NCI-H2227 treated with DMSO at 0.1 percent for 48 hours (cell line): Measurements from ENCODE around the gene TMTC4.
"Not testable (repeated sequence)": the region's sequence is repeated elsewhere in the genome, so short reads cannot be mapped to it uniquely, and the experiment has no call there.

ENCODE experiments used
- DNase-seq: peaks from one replicate; lab custom pipeline; 2025; lab: John Stamatoyannopoulos, UW

The TMTC4 gene

DNA sequence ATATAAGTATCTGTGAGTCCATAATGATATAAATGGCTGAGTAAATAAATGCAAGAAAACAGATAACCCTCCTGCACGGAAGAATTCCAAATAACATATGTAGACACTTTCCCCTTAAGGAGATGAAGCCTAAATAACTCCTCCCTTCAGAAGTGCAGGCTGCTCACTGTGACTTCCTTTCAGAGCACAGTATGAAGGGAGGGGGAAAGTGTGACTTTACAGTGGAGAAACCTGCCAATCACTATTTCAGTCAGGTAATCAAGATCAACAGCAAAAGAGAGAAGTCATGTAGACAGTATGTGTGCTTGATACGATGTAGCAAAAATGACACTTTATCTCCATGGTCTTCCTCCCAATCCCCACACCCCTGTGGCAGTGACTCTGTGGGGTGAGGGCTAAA, 93.1 kb downstream of the TMTC4 start:
- no peak for DNase-seq

GRCh38 chr13:100581030-100581429, 93.6 kb downstream of the TMTC4 start:
- DNase-seq: no peak

DNA sequence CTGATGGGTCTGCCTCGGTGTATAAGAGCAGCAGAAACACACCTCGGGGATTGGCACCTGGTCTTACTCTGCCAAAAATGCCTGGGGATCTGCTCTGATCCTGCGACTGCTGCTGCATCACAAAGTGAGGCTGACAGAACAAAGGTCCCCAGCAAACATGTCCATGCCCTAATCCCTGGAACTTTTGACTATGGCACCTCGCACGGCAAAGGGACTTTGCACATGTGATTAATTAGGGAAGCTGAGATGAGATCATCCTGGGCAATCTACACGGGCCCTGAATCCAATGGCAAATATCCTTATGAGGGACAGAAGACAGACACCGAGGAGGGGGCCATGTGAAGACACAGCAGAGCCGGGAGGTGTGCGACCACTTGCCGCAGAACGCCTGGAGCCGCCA, 94.5 kb downstream of the TMTC4 start:
- no peak for DNase-seq

DNA sequence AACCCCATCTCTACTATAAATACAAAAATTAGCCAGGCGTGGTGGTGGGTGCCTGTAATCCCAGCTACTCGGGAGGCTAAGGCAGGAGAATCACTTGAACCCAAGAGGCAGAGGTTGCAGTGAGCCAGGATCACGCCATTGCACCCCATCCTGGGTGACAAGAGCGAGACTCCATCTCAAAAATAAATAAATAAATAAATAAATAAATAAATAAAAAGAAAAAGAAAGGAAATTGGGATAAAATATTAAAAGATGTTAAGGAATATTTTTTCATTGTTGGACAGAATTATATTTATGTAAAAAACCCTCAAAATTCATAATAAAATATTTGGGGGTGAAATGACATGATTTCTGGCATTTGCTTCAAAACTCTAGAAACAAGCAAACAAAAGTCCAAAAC, 97.4 kb downstream of the TMTC4 start:
- DNase-seq: not testable (repeated sequence)

DNA sequence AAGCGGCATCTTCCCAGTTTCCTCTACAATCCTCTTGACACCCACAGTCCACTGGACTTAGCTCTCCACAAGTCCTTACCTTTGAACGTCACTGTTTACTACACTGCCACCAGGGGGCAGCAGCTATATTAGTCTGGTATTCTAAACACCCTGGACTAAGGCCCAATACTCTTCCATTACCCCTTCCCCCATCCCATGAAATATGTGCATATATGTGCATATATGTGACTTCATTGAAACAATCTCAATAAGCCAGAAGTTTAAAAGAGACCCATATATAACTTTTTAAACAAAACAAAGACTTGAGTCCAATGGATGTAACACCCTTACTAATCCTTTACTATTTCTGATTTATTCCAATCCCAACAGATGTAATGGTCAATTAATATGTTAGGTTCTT, 101.5 kb downstream of the TMTC4 start:
- peak; percentile 43 for DNase-seq

GRCh38 chr13:100566543-100566942, 108.1 kb downstream of the TMTC4 start:
- no peak for DNase-seq

DNA sequence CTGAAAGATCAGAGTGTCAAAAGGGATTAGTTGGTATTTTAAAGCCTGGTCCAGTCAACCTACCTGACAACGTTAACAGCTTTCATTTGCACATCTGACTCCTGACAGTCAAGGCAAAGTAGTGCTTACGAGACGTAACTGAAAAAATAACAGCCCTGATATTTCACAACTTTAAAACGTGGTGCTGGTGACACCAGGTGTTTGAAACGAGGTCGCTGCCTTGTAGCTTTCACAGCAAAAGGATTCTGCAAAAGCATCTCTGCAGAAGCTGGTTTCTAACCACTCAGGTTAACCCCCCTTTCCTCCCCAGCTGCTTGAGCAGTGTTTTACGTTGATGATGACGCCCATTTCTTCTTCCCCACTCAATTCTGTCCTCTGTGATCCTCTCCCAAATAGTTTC, 109.3 kb downstream of the TMTC4 start:
- DNase-seq: no peak

- DNase-seq: no peak
Observed at GRCh38 chr13:100564444-100565223, 110.0 kb downstream of the TMTC4 start.

- DNase-seq: no peak
Observed at GRCh38 chr13:100563779-100564178, 110.8 kb downstream of the TMTC4 start.

DNA sequence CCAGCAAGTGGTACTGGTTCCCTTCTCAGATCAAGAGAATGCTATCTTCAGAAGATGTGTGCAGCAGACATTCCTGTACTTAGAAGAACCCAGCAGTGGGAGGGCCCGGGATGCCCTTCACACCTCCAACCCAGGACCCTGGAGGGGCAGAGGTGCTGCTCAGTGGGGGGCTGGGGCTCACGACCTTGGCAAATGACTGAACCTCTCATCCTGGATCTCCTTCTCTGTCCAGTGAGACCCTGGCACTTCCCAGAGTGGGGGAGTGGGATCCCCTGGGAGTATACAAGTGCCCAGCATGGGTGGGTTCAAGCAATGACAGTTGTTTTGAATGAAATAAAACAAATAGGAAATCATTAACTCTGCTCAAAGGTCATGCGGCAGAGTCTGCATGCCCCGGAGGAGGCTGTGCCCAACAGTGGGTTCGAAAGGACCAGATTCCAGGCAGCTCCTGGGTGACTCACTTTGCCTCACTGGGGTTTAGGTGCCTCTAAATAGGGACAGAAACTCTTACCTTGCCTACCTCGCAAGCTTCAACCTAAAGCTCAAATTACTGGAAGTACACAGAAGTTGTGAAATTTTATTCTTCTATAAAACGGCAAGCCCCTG, 112.9 kb downstream of the TMTC4 start:
- DNase-seq: no peak

DNA sequence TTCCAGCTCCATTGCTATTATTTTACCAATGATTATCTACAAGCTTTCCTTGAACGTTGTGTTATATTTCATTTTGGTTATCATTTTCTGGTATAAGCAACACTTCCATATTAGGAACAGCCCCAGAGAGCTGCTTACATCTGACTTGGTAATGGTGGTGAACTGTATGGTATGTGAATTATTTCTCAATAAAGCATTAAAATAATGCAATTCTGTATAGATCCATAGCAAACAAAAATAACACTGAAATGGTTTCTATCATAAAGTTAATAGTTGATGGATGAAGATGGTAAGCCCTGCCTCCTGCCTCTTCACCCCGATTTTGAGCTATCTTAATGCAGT, 113.5 kb downstream of the TMTC4 start:
- DNase-seq: no peak

GRCh38 chr13:100560498-100561157, 114.0 kb downstream of the TMTC4 start:
- no peak for DNase-seq

- DNase-seq: no peak
Observed at GRCh38 chr13:100559886-100560285, 114.7 kb downstream of the TMTC4 start.
